NCI-H2081 (cell line): ENCODE results near the gene RINL.

Experiments
- DNase-seq, 2 experiments: peaks; one replicate each; lab custom pipeline; 2025; lab: John Stamatoyannopoulos, UW

Gene RINL

GRCh38 chr19:38849147-38849859 lies 28.8 kb downstream of the RINL start:
- DNase-seq = peak; percentile 95 to 97

- DNase-seq = no peak
Observed at GRCh38 chr19:38848299-38849146, 29.6 kb downstream of the RINL start.

- no peak for DNase-seq
Observed at GRCh38 chr19:38846097-38846496, 32.0 kb downstream of the RINL start.

- DNase-seq = no peak
Observed at GRCh38 chr19:38845374-38846024, 32.6 kb downstream of the RINL start.

GRCh38 chr19:38844093-38844686 lies 33.9 kb downstream of the RINL start:
- DNase-seq = no peak

- no peak for DNase-seq
Observed at GRCh38 chr19:38843175-38843758, 34.8 kb downstream of the RINL start.

GRCh38 chr19:38842439-38843174 lies 35.5 kb downstream of the RINL start:
- no peak for DNase-seq

GRCh38 chr19:38841787-38842438 lies 36.2 kb downstream of the RINL start:
- no peak for DNase-seq

- no peak for DNase-seq
Observed at GRCh38 chr19:38841180-38841766, 36.8 kb downstream of the RINL start.

- no peak for DNase-seq
Observed at GRCh38 chr19:38840583-38840968, 37.5 kb downstream of the RINL start.

- DNase-seq = no peak
Observed at GRCh38 chr19:38839816-38840582, 38.1 kb downstream of the RINL start.

GRCh38 chr19:38838986-38839761 lies 38.9 kb downstream of the RINL start:
- no peak for DNase-seq

- DNase-seq = no peak
Observed at GRCh38 chr19:38838208-38838985, 39.7 kb downstream of the RINL start.

- no peak for DNase-seq
Observed at GRCh38 chr19:38837656-38838121, 40.4 kb downstream of the RINL start.

- no peak for DNase-seq
Observed at GRCh38 chr19:38836983-38837626, 41.0 kb downstream of the RINL start.

GRCh38 chr19:38836159-38836982 lies 41.7 kb downstream of the RINL start:
- no peak for DNase-seq

- no peak for DNase-seq
Observed at GRCh38 chr19:38834590-38834989, 43.5 kb downstream of the RINL start.
